Measurements from ENCODE around the gene TMEM205.
"Not testable (repeated sequence)": the region's sequence is repeated elsewhere in the genome, so short reads cannot be mapped to it uniquely, and the experiment has no call there.

TMEM205 gene

DNA sequence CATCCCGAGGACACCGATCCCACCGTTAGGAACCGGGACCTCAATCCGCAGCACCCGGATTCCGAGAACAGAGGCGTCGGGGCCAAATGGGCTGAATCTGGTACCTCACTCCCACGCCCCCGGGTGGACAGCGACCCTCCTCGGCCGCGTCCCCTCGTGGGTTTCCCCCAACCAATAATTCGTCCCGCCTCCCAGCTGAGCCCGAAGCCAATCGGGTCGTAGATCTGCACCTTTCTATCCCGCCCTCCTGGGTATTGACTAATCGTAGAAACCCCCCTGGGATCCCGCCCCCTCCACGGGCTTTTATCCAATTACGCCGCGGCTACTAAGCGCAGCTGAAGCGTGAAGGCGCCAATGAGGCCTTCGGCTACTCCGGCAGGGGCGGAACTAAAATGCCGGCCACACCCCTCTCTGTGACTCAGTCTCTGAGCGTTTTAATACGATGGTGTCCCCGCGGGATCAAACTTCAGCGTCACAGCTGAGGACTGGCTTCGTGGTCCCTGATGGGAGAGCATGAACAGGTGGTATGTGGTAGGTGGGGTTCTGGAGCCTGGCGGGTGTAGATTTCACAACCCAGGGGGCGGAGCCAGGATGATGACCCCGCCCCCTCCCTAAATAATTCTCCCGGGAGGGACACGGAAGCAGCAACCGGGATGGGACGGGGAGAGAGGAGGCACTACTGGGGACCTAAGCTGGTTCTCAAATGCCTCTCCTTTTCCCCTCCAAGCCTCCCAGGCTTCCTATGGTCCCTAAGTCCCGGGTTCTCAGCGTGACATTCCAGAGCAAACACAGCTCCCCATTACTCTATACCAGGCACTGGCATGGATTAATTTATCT, at the start of gene TMEM205, which contains the start of gene CCDC159:
TMEM205 (minus strand) TSS at position 165 of the 837 bp plus-strand sequence. CDS start 649 bp downstream, outside the sequence.
CCDC159 (plus strand) TSS at position 416 of the 837 bp plus-strand sequence; CDS start at position 504, 88 bp downstream.
- peak; percentile 99 for DNase-seq

DNA sequence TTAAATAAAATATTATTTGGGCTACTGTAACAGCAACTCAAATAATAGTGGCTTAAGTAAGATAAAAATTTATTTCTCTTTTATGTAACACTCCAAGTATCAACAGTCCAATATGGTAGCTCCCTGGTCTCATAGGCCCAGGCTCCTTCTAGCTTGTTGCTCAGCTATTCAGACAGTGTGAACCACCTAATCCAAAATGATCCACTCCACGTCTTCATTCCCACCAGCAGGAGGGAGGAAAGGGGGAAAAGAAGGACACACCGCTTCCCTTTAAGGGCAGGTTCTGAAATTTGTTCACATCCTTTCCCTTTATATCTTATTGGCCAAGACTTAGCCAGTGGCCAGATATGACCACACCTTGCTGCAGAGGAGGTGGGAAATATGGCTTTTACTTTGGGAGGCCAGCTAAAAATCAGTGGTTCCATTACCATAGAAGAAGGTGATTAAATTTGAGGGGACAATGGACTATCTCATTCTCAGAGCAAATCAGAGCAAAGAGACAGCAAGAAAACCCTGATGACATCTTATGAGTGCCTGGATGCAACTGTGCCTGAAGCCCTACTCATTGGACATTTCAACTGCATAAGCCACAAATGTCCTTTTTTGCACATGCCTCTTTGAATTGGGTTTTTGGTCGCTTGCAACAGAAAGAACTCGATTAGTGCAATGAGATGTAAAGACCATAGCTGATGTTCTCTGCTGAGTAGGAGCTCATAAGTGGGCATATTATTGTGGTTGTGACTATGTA, 45.0 kb upstream of the TMEM205 start:
- no peak for DNase-seq

DNA sequence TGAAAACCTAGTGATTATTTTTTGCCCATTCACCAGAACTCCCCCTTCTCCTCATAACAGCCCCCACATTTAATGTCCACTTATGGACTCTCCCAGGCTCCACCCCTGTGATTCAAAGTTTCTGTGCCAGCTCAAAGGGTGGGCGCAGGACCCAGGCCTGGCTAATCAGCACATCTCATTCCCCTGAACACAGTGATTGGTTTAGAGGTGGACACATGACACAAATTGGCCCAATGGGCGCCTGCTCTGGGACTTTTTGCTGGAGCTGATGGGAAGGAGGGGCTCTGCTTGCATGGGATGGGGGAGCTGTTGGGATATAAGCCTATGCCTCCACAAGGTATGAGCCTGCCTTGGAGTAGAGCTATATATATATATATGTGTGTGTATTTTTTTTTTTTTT, 44.3 kb upstream of the TMEM205 start:
- no peak for DNase-seq

GRCh38 chr19:11387162-11388034, 41.3 kb upstream of the TMEM205 start:
- no peak for DNase-seq

- no peak for DNase-seq
Observed at GRCh38 chr19:11384778-11385129, 38.7 kb upstream of the TMEM205 start.

- no peak for DNase-seq
Observed at GRCh38 chr19:11383706-11384048, 37.6 kb upstream of the TMEM205 start.

GRCh38 chr19:11382898-11383705, 37.0 kb upstream of the TMEM205 start:
- peak; percentile 55 to 63 for DNase-seq

- DNase-seq: peak; percentile 95 to 98
Observed at GRCh38 chr19:11380653-11381537, 34.8 kb upstream of the TMEM205 start.

GRCh38 chr19:11379857-11380350, 33.8 kb upstream of the TMEM205 start:
- DNase-seq: no peak

DNA sequence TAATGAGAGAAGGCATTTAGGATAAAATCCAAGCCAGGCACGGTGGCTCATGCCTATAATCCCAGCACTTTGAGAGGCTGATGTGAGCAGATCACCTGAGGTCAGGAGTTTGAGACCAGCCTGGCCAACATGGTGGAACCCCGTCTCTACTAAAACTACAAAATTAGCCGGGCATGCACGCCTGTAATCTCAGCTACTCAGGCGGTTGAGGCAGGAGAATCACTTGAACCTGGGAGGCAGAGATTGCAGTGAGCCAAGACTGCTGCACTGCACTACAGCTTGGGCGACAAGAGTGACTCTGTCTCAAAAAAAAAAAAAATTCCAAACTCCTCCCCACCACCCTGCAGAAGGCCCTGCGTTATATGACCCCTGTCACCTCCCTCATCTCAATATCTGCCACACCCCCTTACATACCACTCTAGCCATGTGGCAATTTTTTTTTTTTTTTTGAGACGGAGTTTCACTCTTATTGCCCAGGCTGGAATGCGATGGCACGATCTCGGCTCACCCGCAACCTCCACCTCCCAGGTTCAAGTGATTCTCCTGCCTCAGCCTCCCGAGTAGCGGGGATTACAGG, 33.3 kb upstream of the TMEM205 start:
- DNase-seq: not testable (repeated sequence)

GRCh38 chr19:11378319-11379189, 32.5 kb upstream of the TMEM205 start:
- DNase-seq: peak in 1 of 2 experiments; percentile 32

- no peak for DNase-seq
Observed at GRCh38 chr19:11377756-11378155, 31.7 kb upstream of the TMEM205 start.

- DNase-seq: no peak
Observed at GRCh38 chr19:11377237-11377636, 31.2 kb upstream of the TMEM205 start.

DNA sequence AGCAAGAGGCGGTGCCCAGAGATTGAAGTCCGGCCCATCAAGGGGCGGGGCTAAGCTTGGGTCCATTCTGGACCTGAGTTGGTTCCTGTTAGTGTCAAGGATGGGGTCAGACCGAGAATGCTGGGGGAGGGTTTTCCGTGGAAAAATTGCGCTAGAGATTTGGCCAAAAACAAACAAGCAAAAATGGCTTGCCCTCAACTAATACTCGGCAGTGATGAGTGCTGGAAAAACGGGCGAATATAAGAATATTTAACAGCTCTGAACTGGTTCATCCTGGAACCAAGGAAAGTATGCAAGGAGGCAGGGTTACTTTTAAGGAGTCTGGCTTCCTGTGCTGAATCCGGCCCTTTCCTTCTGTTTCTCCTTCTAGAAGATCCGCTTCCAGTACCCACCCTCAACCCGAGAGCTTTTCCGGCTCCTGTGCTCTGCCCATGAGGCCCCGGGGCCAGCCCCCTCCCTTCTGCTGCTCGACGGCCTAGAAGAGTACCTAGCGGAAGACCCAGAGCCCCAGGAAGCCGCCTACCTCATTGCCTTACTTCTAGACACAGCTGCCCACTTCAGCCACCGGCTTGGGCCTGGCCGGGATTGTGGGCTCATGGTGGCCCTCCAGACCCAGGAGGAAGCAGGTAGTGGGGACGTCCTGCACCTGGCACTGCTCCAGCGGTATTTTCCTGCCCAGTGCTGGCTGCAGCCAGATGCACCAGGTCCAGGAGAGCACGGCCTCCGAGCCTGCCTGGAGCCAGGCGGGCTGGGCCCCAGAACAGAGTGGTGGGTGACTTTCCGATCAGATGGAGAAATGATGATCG, 29.3 kb upstream of the TMEM205 start:
- peak; percentile 69 to 74 for DNase-seq

DNA sequence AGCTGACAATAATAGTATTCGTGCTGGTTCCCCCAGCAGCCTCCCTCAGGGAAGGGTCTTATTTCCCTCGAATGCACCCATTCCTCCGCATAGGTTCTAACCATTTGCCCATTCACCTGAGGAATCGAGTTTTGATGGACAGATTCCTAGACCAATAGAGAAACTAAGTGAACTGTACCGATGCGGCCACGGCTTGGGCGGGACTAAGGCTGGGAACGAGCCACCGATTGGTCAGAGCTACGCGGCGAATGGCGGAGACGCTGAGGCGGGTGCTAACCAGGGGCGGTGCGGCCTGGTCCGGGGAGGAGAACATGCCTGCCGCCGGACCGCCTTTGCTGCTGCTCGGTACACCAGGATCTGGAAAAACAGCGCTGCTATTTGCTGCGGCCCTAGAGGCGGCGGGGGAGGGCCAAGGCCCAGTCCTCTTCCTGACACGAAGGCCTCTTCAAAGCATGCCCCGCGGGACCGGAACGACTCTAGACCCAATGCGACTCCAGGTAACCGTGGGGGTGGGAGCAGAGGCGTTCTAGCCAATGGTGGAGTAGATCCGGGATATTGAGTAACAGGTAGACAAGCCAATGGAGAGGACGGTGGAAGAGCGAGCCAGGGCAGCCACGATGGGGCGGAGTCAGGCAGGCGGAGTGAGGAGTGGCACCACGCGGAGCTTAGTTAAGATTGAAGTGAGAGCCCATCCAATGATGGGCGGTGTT, 28.5 kb upstream of the TMEM205 start, which contains the start of gene SWSAP1:
SWSAP1 (plus strand) TSS at position 234 of the 710 bp plus-strand sequence; CDS start at position 249, 15 bp downstream.
- DNase-seq: peak; percentile 97 to 98

DNA sequence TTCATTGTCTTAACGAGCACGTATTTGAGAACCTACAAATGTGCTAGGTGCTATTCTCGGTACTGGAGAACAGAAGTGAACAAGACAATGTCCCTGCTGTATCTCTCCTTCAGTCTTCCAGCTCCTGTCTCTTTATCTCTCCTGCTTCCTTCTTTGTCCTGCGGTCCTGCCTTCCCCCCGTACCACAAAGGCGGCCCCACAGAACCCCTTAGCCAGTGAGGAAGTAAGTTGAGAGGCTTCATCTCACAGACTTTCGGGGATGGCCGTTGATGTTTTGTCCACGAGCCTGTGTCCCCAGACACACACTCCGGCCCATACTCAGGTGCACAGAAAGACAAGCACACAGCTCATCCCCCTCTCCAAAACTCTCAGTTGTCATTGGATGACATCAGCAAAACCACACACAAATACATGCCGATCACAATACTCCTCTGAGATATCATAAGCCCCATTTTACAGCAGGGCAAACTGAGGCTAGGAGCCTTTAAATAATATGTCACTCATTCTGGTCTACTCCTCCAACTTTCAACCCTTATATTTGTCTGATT, 27.9 kb upstream of the TMEM205 start:
- DNase-seq: no peak

DNA sequence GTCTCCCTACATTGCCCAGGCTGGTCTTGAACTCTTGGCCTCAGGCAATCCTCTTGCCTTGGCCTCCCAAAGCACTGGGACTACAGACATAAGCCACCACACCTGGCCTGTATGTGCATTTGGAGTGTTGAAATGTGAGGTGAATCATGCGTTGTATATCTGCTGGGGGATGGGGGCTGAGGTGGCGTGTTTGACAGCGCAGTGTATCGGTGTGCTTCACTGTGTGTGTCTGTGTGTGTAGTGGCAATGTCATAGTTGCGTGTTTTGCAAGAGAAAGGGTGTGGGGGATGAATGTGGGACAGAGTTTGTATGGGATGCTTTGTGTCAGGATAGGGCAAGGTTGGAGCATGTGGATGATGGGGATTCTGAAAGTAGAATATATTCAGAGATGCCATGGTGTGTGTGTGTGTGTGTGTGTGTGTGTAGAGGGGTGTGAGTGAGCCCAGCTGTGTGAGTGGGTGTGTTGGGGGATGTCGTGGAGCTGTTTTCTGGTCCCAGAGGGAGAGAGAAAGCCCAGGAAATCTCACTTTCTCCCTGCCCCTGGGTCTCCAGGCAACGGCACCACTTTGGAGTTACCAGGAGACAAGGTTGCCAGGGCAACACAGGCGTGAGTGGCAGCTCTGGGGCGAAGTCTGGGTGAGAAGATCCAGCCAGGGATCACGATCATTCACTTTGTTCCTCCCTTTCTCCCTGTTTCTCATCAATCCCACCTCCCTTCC, 27.3 kb upstream of the TMEM205 start:
- DNase-seq: no peak
